GM12801 (cell line): ENCODE measurements around the gene CCNY.

Source experiments
- CTCF ChIP-seq: IDR thresholded peaks from one replicate; pipeline ENCODE4 v1.5.1; 2011; ENCODE audit warnings: control low read depth; ENCODE audit not compliant: insufficient read length; ENCODE audit errors: extremely low read depth

CCNY gene

GRCh38 chr10:35352097-35352496 lies 15.8 kb downstream of the CCNY start:
- TF ChIP-seq CTCF = no peak

DNA sequence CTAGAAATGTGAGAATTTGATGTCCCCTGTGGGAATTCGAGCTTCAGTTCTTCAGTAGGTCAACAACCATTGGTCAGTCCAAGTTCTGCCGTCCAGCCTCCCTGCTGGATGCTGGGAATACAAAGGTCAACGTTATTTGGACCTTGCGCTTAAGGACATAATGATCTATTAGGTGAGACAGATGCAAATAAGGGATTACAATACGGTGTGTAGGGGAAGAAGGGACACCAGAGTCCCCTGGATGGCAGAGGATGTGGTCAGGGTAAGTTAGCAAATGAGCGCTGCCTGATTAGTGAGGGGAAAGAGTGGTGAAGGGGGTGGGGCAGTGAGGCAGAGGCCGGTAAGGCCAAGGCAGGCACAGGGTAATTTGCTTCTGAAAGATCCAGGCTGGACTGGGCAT lies 16.2 kb downstream of the CCNY start:
- TF ChIP-seq CTCF = no peak

GRCh38 chr10:35353395-35353794 lies 17.1 kb downstream of the CCNY start:
- no peak for TF ChIP-seq CTCF

DNA sequence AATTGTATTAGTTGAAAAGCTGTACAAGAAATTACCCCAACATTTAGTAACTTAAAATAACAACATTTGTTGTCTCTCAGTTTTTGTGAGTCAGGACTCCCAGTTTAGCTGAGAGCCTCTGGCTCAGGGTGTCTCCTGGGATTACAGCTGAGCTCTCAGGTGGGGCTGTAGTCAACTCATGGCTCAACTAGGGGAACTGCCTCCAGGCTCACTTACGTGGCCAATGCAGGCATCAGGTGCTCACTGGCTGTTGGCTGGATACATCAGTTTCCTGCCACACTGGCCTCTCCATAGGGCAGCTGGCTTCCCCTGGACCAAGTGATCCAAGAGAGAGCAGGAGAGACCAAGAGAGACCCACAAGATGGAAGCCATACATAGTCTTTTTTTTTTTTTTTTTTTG lies 17.5 kb downstream of the CCNY start:
- no peak for TF ChIP-seq CTCF

GRCh38 chr10:35355971-35356724 lies 19.8 kb downstream of the CCNY start:
- TF ChIP-seq CTCF = no peak

- TF ChIP-seq CTCF = no peak
These were observed 20.4 kb downstream of the CCNY start for GRCh38 chr10:35356725-35357092.

- TF ChIP-seq CTCF = no peak
These were observed 22.7 kb downstream of the CCNY start for GRCh38 chr10:35359056-35359455.
